ENCODE data around the gene DNAJC9.

The DNAJC9 gene, protein sequence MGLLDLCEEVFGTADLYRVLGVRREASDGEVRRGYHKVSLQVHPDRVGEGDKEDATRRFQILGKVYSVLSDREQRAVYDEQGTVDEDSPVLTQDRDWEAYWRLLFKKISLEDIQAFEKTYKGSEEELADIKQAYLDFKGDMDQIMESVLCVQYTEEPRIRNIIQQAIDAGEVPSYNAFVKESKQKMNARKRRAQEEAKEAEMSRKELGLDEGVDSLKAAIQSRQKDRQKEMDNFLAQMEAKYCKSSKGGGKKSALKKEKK

DNA sequence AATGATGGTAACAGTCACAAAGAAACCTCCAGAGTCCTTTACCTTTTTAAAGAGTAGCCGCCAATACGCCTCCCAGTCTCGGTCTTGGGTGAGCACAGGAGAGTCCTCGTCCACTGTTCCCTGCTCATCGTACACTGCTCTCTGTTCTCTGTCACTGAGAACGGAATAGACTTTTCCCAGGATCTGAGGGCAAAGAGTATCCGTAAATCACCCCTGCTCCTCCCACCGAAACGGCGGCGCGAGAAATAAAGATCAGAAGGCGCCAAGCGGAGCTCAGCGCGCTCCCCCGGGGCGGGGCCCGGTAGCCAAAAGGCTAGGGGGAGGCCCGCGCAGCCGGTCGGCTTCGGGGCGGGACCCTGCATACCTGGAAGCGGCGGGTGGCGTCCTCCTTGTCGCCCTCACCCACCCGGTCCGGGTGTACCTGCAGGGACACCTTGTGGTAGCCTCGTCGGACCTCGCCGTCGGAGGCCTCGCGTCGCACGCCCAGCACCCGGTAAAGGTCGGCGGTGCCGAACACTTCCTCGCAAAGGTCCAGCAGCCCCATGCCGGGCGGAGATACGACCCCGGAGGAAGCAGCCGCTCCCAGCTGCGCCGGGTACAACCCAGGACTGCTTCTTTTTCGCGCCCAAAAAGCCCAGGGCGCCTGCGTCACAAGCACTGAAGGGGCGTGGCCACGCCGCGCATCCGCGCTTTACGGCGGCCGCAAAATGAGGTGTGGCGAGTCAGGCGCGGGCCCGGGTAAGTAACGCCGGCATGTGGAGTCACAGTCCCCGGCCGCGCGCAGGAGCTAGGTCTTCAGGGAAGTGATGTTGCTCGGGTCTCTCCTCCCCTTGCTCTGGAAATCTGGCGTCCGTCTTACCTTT is at the start of gene DNAJC9:
Gene DNAJC9, minus strand, starts transcription at position 610 of the 863 bp plus-strand sequence. Its CDS starts 66 bp downstream, at position 544.
- DNase-seq (ENCODE audit: low spot score) (peak; percentile 93), ATAC-seq (ENCODE audit: low read depth) (peak; percentile 87)
- Histone ChIP-seq H3K9me3 (ENCODE audit: severe bottlenecking) (no peaks in the 10 kb centered on the region), H3K27ac (ENCODE audit: poor library complexity, severe bottlenecking) (peak within 1 kb of the TSS; percentile 80), H3K4me1 (ENCODE audit: insufficient read depth, poor library complexity, severe bottlenecking) (peaks cover 13% of the 10 kb centered on the region), H3K27me3 (ENCODE audit: insufficient read depth, poor library complexity, severe bottlenecking) (no peaks in the 10 kb centered on the region), H3K4me3 (ENCODE audit: severe bottlenecking) (peak within 1 kb of the TSS; percentile 63), H3K36me3 (ENCODE audit: low read depth) (peaks cover 85% of the 10 kb centered on the region)
- TF ChIP-seq, protein P1, sequence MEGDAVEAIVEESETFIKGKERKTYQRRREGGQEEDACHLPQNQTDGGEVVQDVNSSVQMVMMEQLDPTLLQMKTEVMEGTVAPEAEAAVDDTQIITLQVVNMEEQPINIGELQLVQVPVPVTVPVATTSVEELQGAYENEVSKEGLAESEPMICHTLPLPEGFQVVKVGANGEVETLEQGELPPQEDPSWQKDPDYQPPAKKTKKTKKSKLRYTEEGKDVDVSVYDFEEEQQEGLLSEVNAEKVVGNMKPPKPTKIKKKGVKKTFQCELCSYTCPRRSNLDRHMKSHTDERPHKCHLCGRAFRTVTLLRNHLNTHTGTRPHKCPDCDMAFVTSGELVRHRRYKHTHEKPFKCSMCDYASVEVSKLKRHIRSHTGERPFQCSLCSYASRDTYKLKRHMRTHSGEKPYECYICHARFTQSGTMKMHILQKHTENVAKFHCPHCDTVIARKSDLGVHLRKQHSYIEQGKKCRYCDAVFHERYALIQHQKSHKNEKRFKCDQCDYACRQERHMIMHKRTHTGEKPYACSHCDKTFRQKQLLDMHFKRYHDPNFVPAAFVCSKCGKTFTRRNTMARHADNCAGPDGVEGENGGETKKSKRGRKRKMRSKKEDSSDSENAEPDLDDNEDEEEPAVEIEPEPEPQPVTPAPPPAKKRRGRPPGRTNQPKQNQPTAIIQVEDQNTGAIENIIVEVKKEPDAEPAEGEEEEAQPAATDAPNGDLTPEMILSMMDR (IDR thresholded peaks at IDR 0.05; ENCODE audit: poor library complexity, severe bottlenecking) = no peak

DNA sequence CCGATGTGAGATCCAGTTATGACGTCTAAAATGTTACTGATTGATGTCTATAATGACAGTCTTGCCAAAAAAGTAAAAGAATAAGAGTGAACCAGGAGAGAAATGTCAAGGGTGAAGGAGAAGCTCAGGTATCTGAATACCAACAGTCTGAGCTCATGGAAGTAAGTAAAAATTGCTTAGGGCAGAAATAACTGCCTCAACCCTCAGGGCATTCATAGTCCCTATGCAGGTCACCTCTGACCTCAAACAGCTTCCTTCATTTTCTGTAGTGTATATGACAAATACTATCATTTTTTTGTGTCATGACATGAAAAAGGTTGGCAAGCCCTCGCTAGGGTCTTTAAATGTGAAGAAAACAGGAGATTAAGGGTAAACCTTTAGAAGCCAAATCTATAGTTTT is 46.4 kb upstream of the DNAJC9 start:
- TF ChIP-seq, protein P1 (IDR thresholded peaks at IDR 0.05; ENCODE audit: poor library complexity, severe bottlenecking) = no peak
- H3K4me1 ChIP-seq (ENCODE audit: insufficient read depth, poor library complexity, severe bottlenecking) = no peaks in the 10 kb centered on the region
- ATAC-seq (ENCODE audit: low read depth) (no peak), DNase-seq (ENCODE audit: low spot score) (no peak)
- no peak overlapping the region for H3K27ac ChIP-seq (ENCODE audit: poor library complexity, severe bottlenecking)
- no peak overlapping the region for H3K4me3 ChIP-seq (ENCODE audit: severe bottlenecking)
- no peaks in the 10 kb centered on the region for H3K36me3 ChIP-seq (ENCODE audit: low read depth)
- peaks cover 8% of the 10 kb centered on the region for H3K27me3 ChIP-seq (ENCODE audit: insufficient read depth, poor library complexity, severe bottlenecking)
- no peaks in the 10 kb centered on the region for H3K9me3 ChIP-seq (ENCODE audit: severe bottlenecking)

DNA sequence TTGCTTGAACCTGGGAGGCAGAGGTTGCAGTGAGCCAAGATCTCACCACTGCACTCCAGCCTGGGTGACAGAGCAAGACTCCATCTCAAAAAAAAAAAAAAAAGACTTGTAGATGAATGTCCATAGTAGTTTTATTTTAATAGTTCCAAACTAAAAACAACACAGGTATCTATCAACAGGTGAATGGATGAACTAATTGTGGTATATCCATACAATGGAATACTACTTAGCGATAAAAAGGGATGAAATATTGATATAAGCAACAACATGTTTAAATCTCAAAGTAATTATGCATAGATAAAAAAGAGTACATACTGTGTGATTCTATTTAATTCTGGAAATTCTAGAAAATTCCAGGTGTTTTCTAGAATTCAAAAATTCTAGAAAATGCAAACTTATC is 42.9 kb upstream of the DNAJC9 start:
- no peak overlapping the region for H3K27ac ChIP-seq (ENCODE audit: poor library complexity, severe bottlenecking)
- H3K4me1 ChIP-seq (ENCODE audit: insufficient read depth, poor library complexity, severe bottlenecking) = no peaks in the 10 kb centered on the region
- DNase-seq (ENCODE audit: low spot score) = no peak
- no peaks in the 10 kb centered on the region for H3K9me3 ChIP-seq (ENCODE audit: severe bottlenecking)
- H3K36me3 ChIP-seq (ENCODE audit: low read depth) = no peaks in the 10 kb centered on the region
- TF ChIP-seq, protein P1 (IDR thresholded peaks at IDR 0.05; ENCODE audit: poor library complexity, severe bottlenecking) = no peak
- no peak for ATAC-seq (ENCODE audit: low read depth)
- H3K27me3 ChIP-seq (ENCODE audit: insufficient read depth, poor library complexity, severe bottlenecking) = no peaks in the 10 kb centered on the region
- no peak overlapping the region for H3K4me3 ChIP-seq (ENCODE audit: severe bottlenecking)

DNA sequence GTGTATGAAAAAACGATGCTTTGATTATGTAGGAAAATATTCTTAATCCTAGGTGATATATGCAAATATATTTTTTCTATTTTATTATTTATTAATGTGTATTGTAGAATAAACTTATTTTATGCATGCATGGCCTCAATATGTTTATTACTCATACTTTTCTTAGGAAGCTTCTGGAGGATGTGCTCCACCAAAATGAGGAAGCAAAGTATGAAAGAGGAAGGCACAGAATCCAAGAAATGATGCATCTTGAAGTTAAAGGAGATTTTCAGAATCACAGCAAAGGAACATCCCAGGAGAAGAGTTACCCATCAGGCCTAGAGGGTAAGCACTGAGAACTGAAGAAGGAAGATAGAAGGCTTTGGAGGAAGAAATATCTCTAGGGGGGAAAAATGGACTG is 40.4 kb upstream of the DNAJC9 start:
- Histone ChIP-seq H3K27me3 (ENCODE audit: insufficient read depth, poor library complexity, severe bottlenecking) (no peaks in the 10 kb centered on the region), H3K4me3 (ENCODE audit: severe bottlenecking) (no peak overlapping the region), H3K36me3 (ENCODE audit: low read depth) (no peaks in the 10 kb centered on the region), H3K9me3 (ENCODE audit: severe bottlenecking) (no peaks in the 10 kb centered on the region), H3K4me1 (ENCODE audit: insufficient read depth, poor library complexity, severe bottlenecking) (no peaks in the 10 kb centered on the region), H3K27ac (ENCODE audit: poor library complexity, severe bottlenecking) (no peak overlapping the region)
- TF ChIP-seq, protein P1 (IDR thresholded peaks at IDR 0.05; ENCODE audit: poor library complexity, severe bottlenecking) = no peak
- DNase-seq (ENCODE audit: low spot score) = no peak
- no peak for ATAC-seq (ENCODE audit: low read depth)

Data from RWPE2 (cell line).